HG02870 (cell line): Measurements from ENCODE around the gene UBQLN1.
"Not testable (repeated sequence)": the region's sequence is repeated elsewhere in the genome, so short reads cannot be mapped to it uniquely, and the experiment has no call there.

Source experiments
- ATAC-seq: cut with Tn5 transposase; IDR thresholded peaks from one replicate; pipeline ENCODE4 v1.9.1; 2021; ENCODE audit warnings: mild to moderate bottlenecking, moderate library complexity; ENCODE audit not compliant: unreplicated experiment

Gene UBQLN1

GRCh38 chr9:83636813-83637212 lies 70.9 kb downstream of the UBQLN1 start:
- ATAC-seq, result peak; percentile 91

- no peak for ATAC-seq
Measured at GRCh38 chr9:83633676-83634075, 74.1 kb downstream of the UBQLN1 start.

- ATAC-seq, result no peak
Measured at GRCh38 chr9:83633255-83633654, 74.5 kb downstream of the UBQLN1 start.

- no peak for ATAC-seq
Measured at GRCh38 chr9:83630938-83631457, 76.8 kb downstream of the UBQLN1 start.

- ATAC-seq, result no peak
Measured at GRCh38 chr9:83629433-83630104, 78.2 kb downstream of the UBQLN1 start.

GRCh38 chr9:83628540-83628939 lies 79.2 kb downstream of the UBQLN1 start:
- ATAC-seq, result no peak

- ATAC-seq, result no peak
Measured at GRCh38 chr9:83625178-83625577, 82.6 kb downstream of the UBQLN1 start.

- peak; percentile 23 for ATAC-seq
Measured at GRCh38 chr9:83623679-83624076, 84.1 kb downstream of the UBQLN1 start.

- peak; percentile 76 for ATAC-seq
Measured at GRCh38 chr9:83622939-83623678, 84.6 kb downstream of the UBQLN1 start, which contains the start of gene IDNK. Gene IDNK (plus strand): TSS chr9:83623143. CDS start chr9:83623172, 29 bp downstream.

- ATAC-seq, result peak; percentile 46
Measured at GRCh38 chr9:83622433-83622938, 85.3 kb downstream of the UBQLN1 start.

GRCh38 chr9:83620841-83621636 lies 86.7 kb downstream of the UBQLN1 start:
- ATAC-seq, result no peak

GRCh38 chr9:83617299-83617698 lies 90.5 kb downstream of the UBQLN1 start:
- no peak for ATAC-seq

GRCh38 chr9:83613298-83613697 lies 94.5 kb downstream of the UBQLN1 start:
- not testable (repeated sequence) for ATAC-seq
